Peyer's patch (tissue), 4 donors: Measurements from ENCODE around the gene IMMT.

ENCODE experiments used
- POLR2A ChIP-seq, 2 donors: fragments of 450-650 bp; IDR thresholded peaks; one replicate each; pipeline ENCODE4 v1.5.1; 2017; ENCODE audit warnings: antibody characterized with exemption in 2 of 2, mild to moderate bottlenecking in 2 of 2, moderate library complexity in 2 of 2
- TF ChIP-seq, protein P1 (sequence below), 6 experiments: fragments of 450-650 bp in 4 of 6; fragments of 200-600 bp in 2 of 6; sonication (generic) in 1 of 6; IDR thresholded peaks; one replicate each; pipeline ENCODE4 v1.5.1; 2017 to 2019; ENCODE audit warnings: antibody characterized with exemption in 6 of 6, mild to moderate bottlenecking in 3 of 6, moderate library complexity in 1 of 6

DNA sequence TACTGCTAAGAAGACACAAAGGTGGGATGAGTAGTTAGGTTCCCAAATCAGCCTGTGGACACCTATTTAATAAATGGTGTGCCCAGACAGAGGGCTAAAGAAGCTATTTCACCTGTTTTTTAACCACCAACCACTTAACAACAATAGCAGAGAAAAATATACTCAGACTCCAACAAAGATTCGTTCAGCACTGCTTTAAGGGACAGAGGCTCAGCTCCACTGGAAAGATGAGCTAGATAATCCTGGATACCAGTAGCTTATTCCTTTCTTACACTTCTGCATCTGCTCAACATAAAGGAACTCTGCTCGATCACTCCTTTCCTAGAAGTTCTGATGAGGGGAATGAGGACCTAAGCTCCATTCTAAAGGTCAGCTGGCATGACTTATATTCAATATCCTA is 44.8 kb downstream of the IMMT start:
- TF ChIP-seq, protein P1, sequence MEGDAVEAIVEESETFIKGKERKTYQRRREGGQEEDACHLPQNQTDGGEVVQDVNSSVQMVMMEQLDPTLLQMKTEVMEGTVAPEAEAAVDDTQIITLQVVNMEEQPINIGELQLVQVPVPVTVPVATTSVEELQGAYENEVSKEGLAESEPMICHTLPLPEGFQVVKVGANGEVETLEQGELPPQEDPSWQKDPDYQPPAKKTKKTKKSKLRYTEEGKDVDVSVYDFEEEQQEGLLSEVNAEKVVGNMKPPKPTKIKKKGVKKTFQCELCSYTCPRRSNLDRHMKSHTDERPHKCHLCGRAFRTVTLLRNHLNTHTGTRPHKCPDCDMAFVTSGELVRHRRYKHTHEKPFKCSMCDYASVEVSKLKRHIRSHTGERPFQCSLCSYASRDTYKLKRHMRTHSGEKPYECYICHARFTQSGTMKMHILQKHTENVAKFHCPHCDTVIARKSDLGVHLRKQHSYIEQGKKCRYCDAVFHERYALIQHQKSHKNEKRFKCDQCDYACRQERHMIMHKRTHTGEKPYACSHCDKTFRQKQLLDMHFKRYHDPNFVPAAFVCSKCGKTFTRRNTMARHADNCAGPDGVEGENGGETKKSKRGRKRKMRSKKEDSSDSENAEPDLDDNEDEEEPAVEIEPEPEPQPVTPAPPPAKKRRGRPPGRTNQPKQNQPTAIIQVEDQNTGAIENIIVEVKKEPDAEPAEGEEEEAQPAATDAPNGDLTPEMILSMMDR (IDR thresholded peaks at IDR 0.05) = no peak
- no peak for TF ChIP-seq POLR2A (IDR thresholded peaks at IDR 0.05)
